Muscle of back (tissue), 13 donors: ENCODE results near the gene STIM2. TPM values are rescaled to one million over a fixed set of nuclear protein-coding genes. Genes with fewer than 3 reads are reported as not detected.
"Not testable (repeated sequence)": the region's sequence is repeated elsewhere in the genome, so short reads cannot be mapped to it uniquely, and the experiment has no call there.

ENCODE experiments used
- DNase-seq, 3 donors: peaks; one replicate each; pipeline versions ENCODE4 v3.0.0 to v3.0.0-alpha.2; 2013
- long read RNA-seq, 9 donors: transcript quantifications; one replicate each; lab custom pipeline, GENCODE V29; 2026
- polyA plus RNA-seq, 10 donors: library from polyadenylated mRNA; unstranded; fragments of 120-200 nt; gene quantifications; one replicate each; pipeline ENCODE4 v1.2.1, GENCODE V29; 2013; ENCODE audit not compliant: insufficient read length in 10 of 10

The STIM2 gene
- 10 to 100 TPM; 37.5 to 68.9 (median 44.7) TPM for polyA plus RNA-seq
- long read RNA-seq, donor 1, full-length matches to known transcripts = 5 of 21 reads
- long read RNA-seq, donor 1, partial matches to known transcripts = 16 of 21 reads
- long read RNA-seq, donor 1, other reads (novel, unspliced or antisense) = 0 of 21 reads
- long read RNA-seq, donor 2, full-length matches to known transcripts = 5 of 13 reads
- long read RNA-seq, donor 2, partial matches to known transcripts = 8 of 13 reads
- long read RNA-seq, donor 2, other reads (novel, unspliced or antisense) = 0 of 13 reads
- long read RNA-seq, donor 3 = 0 reads
- long read RNA-seq, donor 4, full-length matches to known transcripts = 5 of 14 reads
- long read RNA-seq, donor 4, partial matches to known transcripts = 9 of 14 reads
- long read RNA-seq, donor 4, other reads (novel, unspliced or antisense) = 0 of 14 reads
- long read RNA-seq, donor 5 = 0 reads
- long read RNA-seq, donor 6, full-length matches to known transcripts = 6 of 23 reads
- long read RNA-seq, donor 6, partial matches to known transcripts = 17 of 23 reads
- long read RNA-seq, donor 6, other reads (novel, unspliced or antisense) = 0 of 23 reads
- long read RNA-seq, donor 7, full-length matches to known transcripts = 1 of 7 reads
- long read RNA-seq, donor 7, partial matches to known transcripts = 6 of 7 reads
- long read RNA-seq, donor 7, other reads (novel, unspliced or antisense) = 0 of 7 reads
- long read RNA-seq, donor 8 = 0 reads
- long read RNA-seq, donor 9 = 0 reads

DNA sequence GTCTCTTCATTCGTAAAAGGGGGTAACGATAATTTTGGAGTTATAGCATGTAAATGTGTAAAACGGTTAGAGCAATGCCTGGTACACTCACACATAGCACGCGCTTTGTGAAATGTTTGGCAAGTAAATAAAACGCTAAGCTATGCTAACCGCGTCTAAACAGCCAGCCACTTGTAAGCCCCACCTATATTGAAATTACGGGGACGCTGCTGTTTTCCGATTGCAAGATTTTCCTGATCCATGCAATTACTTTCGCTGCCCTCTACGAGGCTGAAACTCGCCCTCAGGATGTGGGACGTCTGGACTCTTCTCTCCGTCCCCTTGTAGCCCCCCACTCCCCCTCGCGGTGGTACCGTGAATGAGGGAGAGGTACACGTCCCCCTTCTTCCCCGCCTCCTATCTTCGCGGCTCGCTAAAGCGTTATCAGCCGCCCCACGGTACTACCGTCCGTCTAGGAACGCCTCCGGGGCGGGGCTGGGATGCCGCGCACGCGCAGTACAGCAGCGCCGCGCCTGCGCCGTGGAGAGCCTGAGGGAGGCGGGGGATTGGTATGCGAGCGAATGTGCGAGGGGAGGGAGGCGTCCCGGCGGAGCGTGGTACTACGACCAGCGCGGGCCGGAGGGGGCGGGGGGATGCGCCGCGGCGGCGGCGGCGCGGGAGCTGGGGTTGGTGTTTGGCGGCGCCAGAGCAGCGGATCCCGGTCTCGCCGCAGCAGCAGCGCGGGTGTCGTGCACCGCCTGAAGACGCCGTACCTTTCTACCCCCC lies at the start of gene STIM2:
TSS of gene STIM2 (plus strand) at position 685 of the 765 bp plus-strand sequence.
- peak; percentile 98 to 100 (median 99) for DNase-seq

DNA sequence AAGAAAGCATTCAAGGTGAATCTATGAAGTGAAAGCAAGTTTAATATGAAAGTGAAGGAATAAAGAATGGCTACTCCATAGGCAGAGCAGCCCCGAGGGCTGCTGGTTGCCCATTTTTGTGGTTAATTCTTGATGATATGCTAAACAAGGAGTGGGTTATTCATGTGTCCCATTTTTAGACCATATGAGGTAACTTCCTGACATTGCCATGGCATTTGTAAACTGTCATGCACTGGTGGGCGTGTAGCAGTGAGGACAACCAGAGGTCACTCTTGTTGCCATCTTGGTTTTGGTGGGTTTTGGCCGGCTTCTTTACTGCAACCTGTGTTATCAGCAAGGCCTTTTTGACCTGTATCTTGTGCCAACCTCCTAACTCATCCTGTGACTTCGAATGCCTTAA lies 49.1 kb upstream of the STIM2 start:
- not testable (repeated sequence) for DNase-seq

DNA sequence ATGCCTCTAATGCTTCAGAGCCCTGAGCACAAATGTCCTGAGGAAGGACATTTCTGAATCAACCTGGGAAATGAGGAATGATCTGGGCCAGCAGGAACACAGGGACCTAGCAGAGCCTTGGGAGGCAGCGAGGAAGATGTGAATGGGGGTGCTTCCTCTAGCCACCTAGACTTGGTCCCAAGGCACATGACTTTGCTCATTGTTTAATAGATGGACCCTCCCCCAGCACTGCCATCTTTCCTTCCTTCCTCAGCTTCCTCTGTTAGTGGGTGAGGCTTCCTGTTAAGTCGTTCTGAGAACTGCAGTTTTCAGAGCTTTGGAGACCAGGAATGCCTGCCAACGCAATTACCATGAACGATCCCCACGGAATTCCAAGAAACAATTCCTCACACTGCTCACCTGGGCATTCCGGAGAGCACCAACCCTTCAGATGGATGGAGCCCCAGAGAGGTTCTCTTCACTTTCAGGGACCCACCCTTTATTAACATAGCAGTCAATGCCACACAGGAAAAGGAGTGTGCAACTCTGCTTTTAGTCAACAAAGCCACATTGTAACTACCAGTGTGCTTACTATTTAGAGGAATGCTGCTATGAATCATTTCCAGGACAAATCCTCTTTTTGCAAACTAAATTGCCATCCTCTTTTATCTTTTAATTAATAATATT lies 48.5 kb upstream of the STIM2 start:
- DNase-seq = no peak

DNA sequence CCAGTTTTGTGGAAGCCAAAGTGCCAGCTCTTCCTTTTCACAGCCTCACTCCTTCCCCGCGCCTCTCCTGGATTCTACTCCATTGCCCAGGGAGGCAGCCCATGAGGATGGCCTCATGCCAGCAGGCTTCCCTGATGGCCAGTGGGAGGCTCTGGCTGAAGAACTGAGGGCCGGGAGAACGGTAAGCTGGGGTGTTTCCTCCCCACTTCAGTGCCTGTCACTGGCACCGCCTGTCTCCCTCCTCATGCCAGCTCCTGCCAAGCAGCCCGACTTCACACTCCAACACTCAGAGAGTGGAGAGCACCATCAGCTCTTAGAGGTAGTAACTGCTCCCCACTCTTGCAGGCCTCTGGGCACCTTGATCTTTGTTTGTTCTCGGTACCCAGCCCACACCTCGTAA lies 46.9 kb upstream of the STIM2 start:
- no peak for DNase-seq

DNA sequence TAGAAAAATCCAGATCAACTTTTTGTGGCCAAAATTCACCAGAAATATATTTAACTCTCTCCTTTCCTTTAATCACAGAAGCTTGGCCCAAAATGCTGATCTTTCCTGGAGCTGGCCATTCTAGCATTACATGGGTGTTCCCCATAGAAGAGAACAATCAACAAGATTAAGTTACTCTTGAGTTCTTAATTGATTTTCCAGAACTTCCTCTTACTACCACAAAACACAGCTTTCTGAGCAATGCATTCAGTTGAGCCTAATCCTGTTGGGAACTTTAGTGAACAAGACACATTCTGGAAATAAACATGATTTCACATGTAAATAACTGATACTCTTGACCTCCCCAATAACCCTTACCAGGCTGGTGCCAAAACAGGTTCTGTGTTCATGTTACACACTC lies 45.4 kb upstream of the STIM2 start:
- peak in 1 of 3 donors; percentile 22 for DNase-seq

DNA sequence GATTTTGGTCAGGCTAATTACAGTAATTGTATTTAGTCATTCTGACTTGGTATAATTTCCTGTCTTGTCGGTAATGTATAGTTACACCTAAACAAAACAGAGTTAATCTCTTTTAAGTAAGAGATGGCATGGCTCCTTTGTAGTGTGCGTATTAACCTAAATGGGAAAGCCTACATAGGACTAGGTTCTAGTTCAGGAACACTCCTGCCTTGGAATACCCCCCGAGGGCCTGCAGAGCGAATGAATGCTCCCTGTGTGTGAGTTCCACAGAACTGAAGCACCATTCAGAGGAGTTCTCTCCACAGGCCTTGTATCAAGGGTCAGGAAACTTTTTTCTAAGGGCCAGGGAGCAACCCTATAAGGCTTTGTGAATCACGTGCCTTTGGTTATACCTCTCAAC lies 44.9 kb upstream of the STIM2 start:
- DNase-seq = no peak

DNA sequence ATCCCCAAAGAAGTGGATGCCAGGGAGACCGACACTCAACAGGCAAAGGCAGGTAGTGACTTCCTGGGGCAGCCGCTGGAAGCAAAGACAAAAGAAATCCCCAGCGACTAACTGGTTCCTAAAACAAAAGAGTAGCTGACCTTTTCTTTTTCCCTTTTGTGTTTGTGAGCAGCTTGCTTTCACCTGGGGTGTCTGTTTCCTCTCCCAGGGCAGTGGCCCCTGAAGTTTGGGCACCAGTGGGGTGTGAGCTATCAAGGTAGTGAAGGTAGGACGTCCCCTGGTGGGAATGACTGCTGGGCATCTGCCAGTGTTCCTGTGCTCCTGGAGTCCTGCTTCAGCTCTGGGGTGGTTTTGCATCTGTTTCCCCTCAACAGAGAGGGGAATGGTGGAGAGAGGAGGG lies 41.6 kb upstream of the STIM2 start:
- no peak for DNase-seq

DNA sequence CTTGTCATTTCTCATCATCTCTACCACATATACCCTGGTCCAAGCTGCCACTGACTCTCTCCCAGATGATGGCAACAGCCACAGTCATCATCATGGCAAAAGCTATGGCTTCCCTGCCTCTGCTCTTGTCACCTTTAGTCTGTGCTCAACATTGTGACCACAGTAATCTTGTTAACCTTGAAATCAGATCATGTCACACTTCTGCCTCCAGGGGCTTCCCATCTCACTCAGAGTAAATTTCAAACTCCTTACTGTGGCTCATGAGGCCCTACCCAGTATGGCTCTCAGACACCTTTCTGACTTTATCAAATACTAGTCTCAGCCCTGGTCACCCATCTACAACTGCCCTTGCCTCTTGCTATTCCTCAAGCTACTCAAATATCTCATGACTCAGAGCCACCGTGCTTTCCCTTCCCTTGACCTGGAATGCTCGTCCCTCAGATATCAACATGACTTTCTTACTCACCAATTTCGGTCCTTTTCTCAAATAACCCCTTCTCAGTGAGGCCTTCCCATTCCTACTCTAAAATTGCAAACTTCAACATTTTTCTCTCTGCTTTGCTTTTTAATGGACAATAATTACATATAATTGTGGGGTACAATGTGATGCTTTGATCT lies 41.1 kb upstream of the STIM2 start:
- DNase-seq = no peak

DNA sequence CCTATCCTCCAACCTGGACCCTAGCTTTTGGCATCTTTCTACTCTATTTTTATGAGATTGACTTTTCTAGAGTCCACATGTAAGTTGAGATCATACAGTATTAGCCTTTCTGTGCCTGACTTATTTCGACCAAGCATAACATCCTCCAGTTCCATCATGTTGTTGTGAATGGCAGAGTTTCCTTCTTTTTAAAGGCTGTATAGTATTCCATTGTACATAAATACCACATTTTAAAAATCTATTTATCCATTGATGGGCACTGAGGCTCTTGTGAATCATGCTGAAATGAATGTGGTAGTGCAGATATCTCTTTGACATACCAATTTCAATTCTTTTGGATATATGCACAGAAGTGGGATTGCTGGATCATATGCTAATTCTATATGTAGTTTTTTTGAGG lies 40.3 kb upstream of the STIM2 start:
- no peak for DNase-seq

DNA sequence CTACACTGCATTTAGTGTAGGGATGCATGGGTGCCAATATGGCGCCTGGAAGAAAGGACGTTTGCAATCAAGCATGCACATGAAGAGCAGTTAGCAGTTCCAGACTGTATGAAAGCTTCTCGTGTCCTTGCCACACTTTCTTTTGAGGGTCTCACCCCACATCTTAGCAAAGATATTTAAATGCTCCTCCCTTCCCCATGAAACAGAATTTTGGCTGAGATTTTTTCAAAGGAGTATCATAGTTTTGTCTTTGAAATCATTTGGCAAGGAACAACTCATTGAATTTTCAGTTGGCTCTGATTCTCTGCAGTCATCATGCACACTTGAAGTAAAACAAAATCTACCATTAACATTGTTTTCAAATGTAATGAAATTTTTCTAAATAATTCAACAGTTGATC lies 39.6 kb upstream of the STIM2 start:
- DNase-seq = no peak

DNA sequence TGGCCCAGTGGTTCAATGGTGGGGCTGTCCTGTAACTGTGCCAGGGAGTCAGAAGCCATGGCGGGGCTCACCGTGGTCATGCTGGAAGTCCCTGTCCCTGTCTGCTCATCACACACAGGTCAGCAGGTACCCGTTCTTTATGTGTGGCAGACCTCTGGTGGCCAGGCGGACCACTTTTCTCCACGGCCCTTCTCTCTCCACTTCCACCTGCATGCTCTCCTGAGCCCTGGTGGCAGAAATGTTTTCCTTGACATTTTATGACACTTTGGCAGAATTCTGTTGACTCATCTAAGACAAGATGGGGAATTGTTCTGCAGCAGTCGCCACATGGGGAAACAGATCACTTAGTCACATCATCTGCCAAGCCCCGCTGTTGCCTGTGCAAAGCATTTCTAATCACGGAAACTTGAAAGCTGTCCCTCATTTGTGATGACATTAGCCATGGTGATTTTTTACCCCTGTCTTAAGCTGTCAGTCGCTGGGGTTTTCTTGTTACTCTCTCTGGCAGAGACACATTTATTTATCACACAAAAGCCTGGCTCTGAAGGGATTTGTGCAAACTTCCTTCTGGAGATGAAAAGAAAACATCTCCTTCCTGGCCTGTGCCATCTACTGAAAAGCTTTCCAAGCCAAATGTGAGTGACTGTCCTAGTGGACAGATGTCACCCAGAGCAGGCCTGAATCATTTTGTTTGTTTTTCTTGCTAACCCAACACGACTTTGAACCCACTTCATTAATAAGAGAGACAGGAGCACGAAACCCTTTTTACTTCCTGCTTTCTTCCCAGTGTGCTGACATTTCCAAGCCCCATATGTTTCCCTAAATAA lies 38.8 kb upstream of the STIM2 start:
- DNase-seq = no peak

DNA sequence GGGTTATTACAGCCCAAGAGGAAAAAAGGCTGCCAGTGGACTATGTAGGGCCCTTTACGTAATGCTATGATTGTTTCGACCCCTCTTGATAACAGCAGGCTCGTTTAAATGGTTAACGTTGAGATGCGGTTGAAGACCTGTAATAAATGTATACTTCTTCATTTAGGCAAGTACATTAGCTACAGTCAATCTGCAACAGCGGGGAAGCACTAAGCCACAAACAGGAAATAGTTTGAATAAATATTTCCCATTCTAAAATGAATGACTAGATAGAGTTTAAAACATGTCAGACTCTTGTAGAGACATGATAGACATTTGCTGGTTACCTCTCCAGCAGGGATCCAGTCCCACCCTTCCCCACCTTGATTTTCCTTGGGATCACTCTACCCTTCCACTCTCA lies 38.1 kb upstream of the STIM2 start:
- DNase-seq = no peak

DNA sequence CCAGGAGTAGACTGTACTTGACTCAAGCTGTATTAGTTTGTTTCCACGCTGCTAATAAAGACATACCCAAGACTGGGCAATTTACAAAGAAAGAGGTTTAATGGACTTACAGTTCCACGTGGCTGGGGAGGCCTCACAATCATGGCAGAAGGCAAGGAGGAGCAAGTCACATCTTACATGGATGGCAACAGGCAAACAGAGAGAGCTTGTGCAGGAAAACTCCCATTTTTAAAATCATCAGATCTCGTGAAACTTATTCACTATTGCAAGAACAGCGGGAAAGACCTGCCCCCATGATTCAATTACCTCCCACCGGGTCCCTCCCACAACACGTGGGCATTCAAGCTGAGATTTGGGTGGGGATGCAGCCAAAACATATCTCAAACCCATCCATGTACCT lies 37.7 kb upstream of the STIM2 start:
- not testable (repeated sequence) for DNase-seq

DNA sequence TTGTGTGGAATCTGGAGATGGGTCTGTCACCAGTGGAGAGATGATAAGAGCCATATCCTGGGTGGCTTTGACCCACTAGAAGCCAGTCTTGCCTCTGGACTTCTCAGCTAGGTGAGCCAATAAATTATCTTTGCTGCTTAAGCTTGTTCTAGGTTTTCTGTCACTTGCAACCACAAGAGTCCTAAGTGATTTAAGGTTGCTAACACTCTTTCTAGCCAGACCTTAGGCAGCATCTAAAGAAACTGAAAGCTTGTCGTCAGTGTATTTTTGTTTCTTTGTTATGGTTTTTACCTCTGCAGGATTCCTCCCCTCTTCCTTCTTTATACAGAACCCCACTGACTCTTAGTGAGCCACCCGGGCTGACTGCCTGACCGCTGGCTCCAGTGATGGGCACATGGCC lies 37.1 kb upstream of the STIM2 start:
- no peak for DNase-seq

DNA sequence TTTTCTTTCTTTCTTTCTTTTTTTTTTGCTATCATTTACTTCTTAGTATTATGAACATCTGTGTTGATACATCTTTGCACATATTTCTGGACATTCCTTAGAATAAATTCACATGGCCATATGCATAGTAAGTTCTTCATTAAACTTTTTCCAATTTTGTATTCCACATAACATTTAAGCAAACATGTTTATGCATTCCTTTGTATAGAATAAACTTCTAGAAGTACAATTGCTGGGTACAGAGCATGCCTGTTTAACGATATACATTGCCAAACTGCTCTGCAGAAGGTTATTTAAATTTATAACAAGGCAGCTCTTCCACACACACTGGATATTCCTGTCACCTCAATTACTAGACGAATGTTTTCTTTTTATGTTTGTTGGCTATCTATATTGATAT lies 36.0 kb upstream of the STIM2 start:
- DNase-seq = no peak

DNA sequence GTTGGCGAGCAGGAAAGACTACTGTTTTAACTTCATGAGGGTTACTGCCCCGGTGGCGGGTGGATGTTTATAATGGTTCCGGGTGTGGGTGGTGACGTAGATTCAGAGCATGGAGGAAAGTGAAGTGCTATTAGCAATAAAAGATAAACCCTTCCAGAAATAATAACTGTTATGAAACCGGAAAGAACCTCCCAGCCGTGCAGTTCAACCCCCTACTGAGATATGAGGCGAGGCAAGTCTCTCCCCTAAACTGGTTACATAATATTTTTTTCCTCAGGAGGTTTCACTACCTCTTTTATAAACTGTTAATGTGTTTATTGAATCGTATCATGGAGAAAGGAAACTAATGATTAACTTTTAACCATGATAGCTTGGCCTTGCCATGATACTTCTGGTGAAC lies 33.9 kb upstream of the STIM2 start:
- DNase-seq = peak in 1 of 3 donors; percentile 22

DNA sequence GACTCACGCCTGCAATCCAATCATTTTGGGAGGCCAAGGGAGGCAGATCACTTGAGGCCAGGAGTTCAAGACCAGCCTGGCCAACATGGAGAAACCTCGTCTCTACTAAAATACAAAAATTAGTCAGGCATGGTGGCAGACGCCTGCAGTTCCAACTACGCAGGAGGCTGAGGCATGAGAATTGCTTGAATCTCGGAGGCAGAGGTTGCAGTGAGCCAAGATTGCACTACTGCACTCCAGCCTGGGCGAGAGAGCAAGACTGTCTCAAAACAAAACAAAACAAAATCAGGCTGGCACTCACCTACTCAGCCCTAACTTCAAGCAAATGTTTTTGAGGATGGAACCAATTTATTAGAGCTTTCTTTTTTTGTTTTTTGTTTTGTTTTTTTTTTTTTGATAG lies 33.3 kb upstream of the STIM2 start:
- not testable (repeated sequence) for DNase-seq

DNA sequence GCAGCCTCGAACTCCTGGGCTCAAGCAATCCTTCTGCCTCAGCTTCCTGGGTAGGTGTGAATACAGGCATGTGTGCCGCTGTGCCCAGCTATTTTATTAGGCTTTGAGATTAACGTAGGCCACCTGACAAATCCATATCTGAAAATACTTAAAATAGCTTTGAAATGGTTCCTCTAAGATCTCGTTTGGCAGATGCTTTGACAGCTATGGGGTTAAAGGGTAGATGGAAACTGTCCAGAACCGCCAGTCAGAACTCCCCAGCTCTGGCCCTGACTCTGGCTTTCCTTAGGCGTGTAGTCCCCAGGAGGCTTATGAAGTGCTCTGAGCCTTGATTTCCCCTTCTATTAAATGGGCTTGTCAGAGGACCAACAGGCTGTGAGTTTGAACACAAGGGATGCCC lies 32.8 kb upstream of the STIM2 start:
- DNase-seq = no peak

DNA sequence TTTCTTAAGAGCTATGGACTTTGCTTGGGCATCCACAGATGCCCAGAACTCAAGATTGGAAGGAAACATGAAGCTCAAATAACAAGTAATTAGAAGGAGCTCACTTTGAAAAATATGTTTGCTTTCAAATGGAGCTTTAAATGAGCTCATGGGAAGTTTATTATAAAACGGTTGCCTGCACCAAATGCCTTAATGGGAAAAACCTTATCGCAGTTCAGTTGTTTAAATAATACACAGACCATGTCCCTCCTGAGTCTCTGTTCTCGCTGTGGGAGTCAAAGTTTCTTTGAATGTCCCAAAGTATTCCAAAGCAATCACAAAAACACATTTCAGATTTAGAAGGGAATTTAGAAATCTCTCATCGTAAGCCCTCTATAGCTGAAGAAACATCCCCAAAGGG lies 31.6 kb upstream of the STIM2 start:
- no peak for DNase-seq

DNA sequence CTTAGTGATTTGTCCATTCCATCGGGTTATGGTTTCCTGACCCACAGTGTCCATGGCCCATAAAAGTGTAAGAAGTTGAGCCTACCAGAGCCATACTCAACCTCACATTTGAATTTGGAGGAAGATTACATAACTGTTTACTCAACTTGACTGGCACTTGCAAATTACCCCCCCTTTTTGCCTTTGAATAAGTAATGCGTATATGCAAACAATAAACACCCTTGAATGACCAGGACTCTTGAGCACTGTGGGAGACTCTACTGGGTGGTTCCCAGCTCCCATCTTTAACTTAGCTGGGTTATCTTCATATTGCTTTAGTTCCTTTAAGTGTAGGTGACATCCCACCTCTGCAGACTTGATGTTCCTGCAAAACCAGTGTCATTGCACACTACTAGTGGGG lies 30.6 kb upstream of the STIM2 start:
- DNase-seq = no peak

DNA sequence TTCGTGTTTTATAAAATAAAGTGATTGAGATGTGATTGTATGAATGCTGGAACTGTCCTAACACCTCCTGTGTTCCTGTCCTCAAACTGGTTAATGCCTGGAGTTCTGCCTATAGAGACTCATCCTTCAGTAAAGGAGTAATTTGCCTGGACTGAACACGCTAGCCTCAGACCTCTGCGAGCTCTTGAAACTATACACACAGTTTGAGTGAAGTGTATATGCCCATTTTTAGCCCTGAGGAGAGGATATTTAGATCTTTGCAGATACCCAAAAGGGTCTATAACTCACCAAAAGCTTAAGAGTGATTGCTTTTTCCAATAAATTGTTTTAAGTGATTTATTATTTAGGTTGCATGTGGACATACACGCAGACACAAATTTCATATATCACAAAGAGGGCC lies 29.9 kb upstream of the STIM2 start:
- no peak for DNase-seq
